Measurements from ENCODE around the gene PARD3.
"Not testable (repeated sequence)": the region's sequence is repeated elsewhere in the genome, so short reads cannot be mapped to it uniquely, and the experiment has no call there.

PARD3 gene

DNA sequence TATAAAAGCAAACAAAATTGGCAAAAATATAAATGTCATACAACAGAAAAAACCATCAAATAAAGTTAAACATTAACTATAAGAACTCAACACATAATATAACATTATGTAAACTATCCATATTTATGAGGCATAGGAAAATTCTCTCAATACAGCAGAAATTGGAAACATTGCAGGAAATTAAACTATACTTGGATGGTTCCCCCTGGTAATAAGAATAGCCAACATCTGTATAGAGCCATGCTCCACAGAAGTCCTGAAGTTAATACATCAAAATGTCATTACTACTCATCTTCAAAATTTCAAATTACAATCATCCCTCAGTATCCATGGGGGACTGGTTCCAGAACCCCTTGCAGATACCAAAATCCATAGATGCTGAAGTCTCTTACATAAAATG is 350.5 kb downstream of the PARD3 start:
- DNase-seq (ENCODE audit: low read depth) = no peak

DNA sequence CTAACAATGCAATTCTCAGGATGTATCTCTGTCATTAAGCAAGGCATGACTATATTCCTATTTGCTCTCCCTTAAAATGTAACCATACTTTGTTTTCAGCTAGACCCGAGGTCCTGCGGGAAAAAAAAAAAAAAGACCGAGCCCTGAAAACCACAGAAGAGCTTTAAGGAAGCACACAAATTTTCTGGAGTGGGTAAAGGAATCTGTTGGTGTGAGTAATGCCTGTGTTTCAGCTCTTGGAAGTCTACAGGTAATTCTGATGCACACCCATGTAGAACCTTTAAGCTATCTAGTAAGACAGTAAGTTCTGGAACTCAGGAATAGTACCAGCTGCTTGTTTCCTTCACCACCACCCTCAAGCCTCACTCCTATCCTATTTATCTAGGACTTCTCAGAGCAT is 351.1 kb downstream of the PARD3 start:
- no peak for DNase-seq (ENCODE audit: low read depth)

DNA sequence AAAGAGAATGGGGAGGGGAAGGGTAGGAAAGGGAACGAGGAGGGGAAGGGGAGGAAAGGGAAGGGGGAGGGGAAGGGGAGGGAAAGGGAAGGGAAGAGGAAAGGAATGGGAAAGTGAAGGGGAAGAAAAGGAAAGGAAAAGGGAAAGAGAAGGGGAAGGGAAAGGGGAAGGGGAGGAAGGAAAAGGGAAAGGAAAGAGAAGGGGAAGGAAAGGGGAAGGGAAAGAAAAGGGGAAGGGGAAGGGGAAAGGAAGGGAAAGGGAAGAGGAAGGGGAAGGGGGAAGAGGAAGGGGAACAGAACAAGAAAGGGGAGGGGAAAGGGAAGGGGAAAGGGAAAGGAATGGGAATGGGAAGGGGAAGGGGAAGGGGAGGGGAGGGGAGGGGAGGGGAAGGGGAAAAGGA is 352.1 kb downstream of the PARD3 start:
- no peak for DNase-seq (ENCODE audit: low read depth)

DNA sequence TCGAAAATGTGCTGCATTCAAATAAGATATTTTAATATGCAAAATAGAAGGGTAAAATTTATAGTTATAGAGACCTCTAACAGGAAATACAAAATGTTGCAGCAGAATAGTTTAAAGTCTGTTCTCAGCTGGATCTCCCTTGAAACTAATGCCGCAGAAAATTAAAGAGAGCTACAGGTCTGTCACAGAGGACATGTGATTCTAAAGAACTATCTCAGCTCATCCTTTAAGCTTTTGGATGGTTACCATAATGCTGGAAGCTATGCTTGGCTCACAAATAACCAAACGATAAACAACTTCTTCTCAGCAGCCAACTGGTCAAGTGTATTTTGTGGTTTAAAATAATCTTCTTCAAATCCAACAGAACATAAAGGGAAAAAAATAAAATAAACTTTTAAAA is 353.0 kb downstream of the PARD3 start:
- DNase-seq (ENCODE audit: low read depth) = no peak

DNA sequence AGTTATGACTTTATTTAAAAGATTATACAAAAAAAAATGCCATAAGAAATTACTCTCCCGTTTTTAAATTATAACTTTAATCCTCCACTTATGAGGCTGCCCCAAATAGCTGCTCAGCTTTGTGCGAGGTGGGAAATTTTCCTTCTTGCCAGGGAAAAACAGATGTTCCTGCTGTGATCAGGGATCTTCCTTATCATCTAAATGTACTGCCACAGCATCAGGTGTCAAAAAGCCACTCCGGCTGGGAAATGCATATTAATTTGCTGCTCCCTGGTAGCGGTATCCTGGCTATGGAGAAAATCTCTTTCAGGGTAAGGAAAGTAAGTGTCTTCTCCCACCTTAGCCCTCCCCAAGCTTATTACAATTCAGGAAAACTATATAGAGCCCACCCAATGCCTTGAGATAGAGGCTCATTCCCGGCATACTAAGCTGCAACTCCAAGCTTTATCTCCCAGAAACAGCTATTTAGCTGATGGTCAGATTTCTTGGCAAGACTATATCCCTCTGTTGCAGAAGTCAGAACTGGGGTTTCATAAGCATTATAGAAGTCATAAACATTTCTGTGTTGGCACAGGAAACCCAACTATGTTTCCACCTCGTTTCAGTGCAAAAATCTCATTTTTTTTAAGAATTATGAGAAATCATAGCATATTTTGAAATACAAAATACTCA is 360.4 kb downstream of the PARD3 start:
- DNase-seq (ENCODE audit: low read depth) = no peak

DNA sequence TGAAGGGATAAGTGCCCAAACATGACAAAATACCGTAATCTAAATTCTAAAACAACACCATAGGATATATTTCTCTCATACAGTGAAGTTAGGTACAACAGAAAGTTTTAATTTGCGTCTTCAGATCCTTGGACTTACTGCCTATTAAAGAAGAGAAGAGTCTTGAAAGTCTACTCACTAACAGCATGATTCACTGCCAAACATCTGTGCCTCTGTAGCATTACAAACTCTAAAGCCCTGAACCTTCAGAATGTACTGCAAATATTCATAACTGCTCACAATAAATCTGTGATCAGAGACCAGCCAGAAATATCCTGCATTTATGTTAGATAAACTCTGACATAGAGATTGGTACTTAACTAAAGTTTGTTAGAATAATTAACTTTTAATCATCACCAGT is 365.3 kb downstream of the PARD3 start:
- no peak for DNase-seq (ENCODE audit: low read depth)

DNA sequence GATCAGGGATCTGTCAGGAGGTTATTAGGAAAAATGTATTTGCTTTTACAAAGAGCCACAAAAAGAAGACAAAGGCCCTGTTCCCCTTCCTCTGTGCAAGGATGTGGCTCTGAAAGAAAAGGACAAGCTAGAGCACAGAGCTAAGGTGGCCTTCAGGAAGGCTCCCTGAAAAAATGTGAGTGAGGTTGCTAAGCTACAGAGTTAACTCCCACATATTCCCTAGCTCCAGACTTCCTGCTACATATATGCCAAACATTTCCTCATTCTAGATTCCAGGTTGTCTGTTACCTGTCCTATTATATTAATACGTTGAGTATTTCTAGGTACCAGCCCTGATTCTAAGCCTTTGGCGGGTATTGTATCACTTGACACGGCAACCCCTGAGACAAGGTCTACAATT is 369.0 kb downstream of the PARD3 start:
- DNase-seq (ENCODE audit: low read depth) = no peak

DNA sequence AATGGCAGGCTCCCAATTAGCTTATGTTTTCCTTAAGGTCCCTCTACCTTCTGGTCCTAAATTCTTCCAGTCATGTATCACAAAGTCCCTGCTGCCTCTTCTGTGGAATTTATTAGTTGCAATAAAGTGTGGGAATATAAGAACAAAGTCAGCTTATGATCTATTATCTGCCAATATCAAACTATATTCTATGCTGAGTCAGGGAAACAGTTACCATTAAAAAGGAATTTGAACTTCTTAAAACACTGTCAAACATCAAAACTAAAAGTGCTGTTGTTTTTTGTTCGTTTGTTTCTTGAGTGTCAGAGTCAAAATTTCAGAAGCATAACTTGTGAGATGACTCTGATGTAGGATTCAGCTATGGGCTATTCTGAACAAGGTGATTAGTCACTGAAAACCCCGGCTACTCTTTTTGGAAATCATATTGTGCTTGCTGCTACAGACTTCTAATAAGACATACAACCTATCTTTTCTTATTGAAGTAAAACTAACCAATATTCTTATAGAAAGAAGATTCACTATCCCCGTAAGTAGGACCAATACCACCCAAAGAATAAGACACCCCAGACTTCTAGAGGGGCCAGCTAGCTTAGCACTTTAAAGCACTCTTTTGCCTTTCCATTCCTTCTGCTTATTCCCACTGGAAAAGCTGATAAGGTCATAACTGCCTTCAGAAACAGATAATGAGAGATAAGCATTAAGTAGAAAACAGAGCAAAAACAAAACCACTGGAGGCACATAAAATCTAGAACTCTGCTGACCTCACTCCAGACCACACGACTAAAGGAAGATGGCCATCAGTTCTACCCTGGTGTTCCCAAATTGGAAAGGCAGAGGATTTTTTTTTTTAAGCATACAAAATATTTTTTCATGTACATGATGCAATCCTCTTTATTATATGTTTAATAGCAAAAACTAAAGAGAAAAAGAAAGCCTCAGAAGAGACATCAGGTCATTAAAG is 370.6 kb downstream of the PARD3 start:
- DNase-seq (ENCODE audit: low read depth) = no peak

DNA sequence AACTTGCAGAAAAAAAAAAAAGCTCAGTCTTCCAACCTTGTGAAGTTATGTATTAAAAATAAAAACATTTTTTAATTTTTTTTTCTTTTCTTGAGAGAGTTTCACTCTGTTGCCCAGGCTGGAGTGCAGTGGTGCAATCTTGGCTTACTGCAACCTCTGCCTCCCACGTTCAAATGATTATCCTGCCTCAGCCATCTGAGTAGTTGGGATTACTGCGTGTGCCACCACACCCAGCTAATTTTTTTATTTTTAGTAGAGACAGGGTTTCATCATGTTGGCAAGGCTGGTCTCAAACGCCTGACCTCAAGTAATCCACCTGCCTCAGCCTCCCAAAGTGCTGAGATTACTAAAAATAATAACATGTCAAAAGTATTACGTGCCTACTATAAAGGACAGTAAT is 375.7 kb downstream of the PARD3 start:
- not testable (repeated sequence) for DNase-seq (ENCODE audit: low read depth)

DNA sequence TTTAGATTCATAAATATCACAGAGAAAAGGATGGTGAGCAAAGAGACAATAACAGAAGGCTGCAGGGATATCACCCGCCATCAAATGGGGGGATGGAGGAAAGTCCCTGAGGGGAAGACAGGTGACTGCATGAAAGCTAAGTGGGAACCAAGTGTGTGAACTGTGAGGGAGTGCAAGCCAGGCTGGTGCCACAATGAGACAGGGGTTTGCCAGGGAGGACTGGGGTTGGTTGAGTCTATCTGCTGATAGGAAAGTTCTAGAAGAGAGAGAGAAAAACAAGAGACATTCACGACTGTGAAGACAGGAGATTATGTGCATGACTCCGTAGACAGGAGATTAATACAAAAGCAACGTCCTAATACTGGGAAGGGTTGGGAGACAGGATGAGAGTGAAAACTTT is 376.4 kb downstream of the PARD3 start:
- no peak for DNase-seq (ENCODE audit: low read depth)

DNA sequence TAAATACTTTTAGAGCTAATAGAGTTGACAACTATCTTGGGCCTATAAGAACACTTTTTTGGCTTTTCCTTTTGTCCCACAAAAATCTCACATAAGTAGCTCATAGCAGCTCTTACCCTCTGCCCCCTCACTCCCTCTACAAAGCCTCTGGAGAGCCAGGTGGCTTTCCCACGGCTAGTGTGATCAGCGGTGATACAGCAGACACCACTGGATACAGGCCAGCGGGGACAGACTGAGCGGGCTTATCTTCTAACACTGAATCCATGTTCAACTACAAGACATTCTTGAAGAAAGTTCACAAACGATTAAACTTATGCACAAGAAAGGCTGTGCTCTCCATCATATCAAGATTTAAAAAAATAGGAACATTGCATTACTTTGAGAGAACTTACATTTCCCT is 377.2 kb downstream of the PARD3 start:
- DNase-seq (ENCODE audit: low read depth) = no peak

DNA sequence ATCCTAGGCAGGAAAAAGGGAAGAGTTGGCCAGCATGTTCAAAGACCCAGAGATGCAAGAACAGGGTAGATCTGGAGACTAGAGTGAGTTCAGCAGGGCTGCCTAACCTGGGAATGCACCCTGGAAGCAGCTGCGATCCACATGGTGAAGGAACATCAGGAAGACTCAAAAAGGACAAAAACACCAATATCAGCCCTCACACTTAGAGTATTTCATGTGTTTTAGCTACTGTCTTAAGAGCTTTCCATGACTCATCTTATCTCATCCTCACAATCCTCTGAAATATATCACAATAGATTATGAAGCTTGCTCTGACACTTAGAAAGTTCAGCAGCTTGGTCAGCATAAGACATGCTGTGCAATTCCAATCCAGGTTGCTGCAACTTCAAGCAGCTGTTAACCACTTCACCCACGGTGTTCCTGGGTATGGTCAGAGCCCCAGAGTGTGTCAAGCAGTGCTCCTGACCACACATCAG is 380.9 kb downstream of the PARD3 start:
- no peak for DNase-seq (ENCODE audit: low read depth)

DNA sequence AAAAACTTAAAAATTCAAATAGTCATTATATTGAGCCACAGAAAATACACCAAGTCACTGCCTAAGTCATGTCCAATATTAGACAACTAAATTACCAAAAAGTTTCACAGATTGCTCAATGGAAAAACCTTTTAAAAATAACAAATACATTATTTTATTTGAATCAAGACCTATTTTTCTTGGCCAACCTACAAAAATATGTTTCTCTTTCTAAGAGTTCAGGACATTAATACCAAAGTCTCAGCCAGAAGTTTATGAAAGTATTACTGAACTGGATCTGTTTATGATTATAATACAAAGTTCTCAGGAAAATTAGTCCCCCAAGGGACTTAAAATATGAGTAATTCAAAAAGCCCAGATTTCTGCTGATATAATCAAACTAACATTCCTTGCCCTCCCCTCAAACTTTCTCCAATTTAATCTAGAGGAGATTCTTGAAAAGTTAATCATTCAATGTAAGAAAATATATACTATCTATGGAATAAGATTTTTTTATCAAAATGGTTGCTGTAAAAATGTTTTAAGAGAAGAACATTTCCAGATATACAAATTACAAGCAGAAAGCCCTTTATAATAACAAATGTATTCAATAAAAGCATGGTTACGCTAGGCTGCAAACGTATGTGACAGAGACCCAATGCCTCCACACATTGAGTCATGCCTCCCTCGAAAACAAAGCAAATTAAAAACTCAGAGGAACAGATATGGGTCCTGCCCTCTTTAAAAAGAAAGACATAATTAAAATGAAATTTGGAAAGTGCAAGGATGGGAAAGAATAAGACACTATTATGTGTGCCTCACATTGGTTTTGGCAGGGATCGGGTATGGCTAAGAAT is 381.6 kb downstream of the PARD3 start:
- DNase-seq (ENCODE audit: low read depth) = no peak

DNA sequence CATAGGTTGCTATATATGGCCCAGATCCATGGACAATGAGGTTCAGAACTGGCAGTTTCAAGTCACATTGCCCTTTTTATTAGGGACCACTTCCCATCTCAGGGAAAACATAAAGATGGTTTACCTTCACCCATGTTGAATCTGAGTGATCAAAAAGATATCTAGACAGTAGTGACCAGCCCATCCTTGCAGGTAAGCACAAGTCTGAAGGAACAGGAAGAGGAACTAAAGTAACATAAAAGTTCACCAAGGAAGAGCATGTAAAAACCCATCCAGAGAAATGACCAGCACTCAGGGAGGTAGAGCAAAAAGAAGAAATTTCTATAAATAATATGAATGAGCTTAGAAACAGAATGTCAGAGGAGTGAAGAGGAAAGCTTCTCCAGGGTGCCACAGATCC is 382.5 kb downstream of the PARD3 start:
- no peak for DNase-seq (ENCODE audit: low read depth)

DNA sequence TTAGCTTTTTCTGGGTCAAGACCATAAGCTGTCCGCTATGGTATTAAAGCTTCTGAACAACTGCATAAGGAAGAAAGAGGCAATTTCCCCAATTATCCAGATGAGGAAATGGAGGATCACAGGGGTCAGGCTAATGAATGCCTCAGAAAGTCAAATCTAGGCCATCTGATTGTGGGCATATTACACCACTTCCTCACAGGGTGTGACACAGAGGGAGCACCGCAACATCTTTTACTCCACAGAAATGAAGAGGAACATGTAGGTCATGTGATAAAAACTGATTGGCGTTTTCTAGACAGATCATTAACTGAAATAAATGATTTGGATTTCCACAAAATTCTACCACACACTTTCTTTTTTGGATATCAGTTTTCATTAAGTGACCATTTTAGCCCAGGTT is 384.4 kb downstream of the PARD3 start:
- DNase-seq (ENCODE audit: low read depth) = no peak

DNA sequence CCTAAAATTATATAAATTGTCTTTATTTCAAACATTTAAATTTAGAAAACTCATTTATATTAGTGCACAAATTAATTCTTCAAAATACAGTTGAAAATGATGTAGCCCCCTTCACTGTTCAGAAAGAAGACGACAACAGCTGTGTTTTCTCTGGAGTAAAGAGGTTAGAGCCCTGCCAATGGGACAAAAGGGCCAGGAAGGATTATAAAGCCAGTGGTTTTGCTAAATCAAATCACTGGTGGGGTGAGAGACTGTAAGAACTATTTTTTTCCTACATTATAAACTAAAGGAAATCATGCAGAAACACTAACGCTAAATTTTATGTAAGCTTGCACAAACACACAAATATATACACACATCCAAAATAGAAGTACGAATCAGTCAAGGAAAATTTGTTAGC is 386.6 kb downstream of the PARD3 start:
- no peak for DNase-seq (ENCODE audit: low read depth)

DNA sequence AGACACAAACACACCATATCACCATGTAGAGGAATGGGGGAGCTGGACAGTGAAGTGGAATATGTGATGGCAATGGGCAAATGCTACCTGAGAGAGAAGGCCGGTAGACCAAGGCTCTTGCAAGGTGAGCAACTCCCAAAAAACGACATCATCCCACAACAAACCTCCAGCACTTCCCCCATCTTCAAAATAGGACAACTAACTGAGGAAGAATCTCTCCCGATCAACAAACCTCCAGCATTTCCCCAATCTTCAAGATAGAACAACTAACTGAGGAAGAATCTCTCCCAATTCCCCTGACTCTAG is 387.2 kb downstream of the PARD3 start:
- no peak for DNase-seq (ENCODE audit: low read depth)

DNA sequence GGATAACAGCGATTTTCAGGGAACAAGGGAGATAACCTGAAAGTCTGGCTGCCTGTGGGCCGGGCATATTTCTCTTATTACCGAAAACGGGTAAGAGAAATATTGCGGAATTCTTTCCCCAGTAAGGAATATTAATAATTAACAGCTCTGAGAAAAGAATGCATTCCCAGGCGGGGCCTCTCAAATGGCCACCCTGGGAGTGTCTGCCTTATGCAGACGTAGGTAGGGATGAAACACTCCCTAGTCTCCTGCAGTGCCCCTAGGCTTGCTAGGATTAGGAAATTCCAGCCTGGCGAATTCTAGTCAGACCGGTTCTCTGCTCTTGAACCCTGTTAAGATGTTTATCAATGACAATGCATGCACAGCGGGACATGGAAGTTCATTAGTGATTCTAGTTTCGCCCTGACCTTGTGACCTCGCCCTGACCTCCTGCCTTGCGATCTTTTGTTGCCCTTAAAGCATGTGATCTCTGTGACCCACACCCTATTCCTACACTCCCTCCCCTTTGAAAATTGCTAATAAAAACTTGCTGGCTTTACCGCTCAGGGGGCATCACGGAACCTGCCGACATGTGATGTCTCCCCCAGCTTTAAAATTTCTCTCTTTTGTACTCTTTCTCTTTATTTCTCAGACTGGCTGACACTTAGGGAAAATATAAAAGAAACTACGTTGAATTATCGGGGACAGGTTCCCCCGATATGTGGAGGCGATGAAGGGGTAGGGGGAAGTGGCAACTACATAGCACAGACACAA is 387.8 kb downstream of the PARD3 start:
- DNase-seq (ENCODE audit: low read depth) = not testable (repeated sequence)

DNA sequence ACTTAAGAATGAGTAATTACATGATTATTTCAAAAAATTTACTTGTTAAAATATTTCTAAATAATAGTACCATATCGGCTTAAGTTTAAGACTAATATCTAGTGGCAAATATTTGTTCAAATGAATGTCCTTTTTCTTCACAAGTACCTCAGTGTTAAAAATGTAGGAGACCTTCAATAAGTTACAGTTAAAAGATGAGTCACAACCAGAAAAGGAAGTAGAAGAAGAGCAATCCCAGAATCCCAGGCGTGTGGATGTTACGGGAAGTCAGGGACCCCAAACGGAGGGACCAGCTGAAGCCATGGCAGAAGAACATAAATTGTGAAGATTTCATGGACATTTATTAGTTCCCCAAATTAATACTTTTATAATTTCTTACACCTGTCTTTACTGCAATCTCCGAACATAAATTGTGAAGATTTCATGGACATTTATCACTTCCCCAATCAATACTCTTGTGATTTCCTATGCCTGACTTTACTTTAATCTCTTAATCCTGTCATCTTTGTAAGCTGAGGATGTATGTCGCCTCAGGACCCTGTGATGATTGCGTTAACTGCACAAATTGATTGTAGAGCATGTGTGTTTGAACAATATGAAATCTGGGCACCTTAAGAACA is 388.4 kb downstream of the PARD3 start:
- not testable (repeated sequence) for DNase-seq (ENCODE audit: low read depth)

DNA sequence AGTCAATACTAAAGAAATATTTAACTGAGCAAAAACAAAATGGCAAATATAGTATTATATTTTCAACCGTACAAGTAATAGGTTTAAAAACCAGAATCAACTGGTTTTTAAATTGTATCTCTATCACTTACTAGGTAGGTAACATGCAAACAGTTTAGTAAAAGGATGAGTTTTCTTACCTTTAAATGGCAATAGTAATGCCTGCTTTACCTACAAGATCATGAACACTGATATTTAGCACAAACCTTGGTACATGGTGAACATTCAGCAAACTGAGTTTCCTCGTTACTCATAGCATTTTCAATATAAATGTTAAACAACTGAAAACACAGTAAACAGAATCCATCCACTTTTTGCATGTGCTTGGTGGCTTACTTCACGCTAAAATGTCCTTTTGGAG is 389.1 kb downstream of the PARD3 start:
- no peak for DNase-seq (ENCODE audit: low read depth)

All from activated T-cell treated with anti-CD3 and anti-CD28 coated beads for 48 hours (primary cell).